NB4 (cell line): ENCODE data around the gene CRISP2.

Experiments
- MYC ChIP-seq: IDR thresholded peaks from 2 replicates; pipeline ENCODE4 v1.6.1; 2011; ENCODE audit warnings: low read depth, low read length
- POLR2A ChIP-seq: IDR thresholded peaks from 2 replicates; pipeline ENCODE4 v1.6.1; 2011; ENCODE audit warnings: mild to moderate bottlenecking; ENCODE audit not compliant: insufficient read length; ENCODE audit errors: extremely low read depth
- TF ChIP-seq, protein P1 (sequence below): IDR thresholded peaks from one replicate; pipeline ENCODE4 v1.5.1; 2012; ENCODE audit warnings: low read depth, low read length

DNA sequence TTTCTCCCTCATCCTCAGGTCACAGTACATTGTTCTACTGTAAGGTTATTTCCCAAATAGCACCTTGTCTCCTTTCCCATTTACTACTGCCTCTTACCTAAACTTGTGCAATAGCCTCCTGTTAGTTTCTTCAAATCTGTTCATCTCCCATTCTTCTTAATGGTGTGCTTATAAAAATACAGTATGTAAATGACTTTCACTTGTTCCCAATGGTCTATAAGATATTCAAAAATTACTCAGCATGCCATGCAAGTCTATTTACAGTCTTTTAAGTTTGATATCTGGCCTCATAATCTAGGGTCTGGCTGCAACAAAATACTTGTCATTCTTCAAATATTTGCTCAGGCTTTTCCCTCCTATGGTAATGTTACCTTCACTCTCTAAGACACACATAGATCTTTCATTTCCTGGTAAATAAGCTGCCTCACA, 45.2 kb downstream of the CRISP2 start:
- TF ChIP-seq, protein P1, sequence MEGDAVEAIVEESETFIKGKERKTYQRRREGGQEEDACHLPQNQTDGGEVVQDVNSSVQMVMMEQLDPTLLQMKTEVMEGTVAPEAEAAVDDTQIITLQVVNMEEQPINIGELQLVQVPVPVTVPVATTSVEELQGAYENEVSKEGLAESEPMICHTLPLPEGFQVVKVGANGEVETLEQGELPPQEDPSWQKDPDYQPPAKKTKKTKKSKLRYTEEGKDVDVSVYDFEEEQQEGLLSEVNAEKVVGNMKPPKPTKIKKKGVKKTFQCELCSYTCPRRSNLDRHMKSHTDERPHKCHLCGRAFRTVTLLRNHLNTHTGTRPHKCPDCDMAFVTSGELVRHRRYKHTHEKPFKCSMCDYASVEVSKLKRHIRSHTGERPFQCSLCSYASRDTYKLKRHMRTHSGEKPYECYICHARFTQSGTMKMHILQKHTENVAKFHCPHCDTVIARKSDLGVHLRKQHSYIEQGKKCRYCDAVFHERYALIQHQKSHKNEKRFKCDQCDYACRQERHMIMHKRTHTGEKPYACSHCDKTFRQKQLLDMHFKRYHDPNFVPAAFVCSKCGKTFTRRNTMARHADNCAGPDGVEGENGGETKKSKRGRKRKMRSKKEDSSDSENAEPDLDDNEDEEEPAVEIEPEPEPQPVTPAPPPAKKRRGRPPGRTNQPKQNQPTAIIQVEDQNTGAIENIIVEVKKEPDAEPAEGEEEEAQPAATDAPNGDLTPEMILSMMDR = no peak
- TF ChIP-seq POLR2A (no peak), MYC (no peak)
